ENCODE results near the gene LRRC2.
"Not testable (repeated sequence)": the region's sequence is repeated elsewhere in the genome, so short reads cannot be mapped to it uniquely, and the experiment has no call there.

Gene LRRC2, protein sequence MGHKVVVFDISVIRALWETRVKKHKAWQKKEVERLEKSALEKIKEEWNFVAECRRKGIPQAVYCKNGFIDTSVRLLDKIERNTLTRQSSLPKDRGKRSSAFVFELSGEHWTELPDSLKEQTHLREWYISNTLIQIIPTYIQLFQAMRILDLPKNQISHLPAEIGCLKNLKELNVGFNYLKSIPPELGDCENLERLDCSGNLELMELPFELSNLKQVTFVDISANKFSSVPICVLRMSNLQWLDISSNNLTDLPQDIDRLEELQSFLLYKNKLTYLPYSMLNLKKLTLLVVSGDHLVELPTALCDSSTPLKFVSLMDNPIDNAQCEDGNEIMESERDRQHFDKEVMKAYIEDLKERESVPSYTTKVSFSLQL

DNA sequence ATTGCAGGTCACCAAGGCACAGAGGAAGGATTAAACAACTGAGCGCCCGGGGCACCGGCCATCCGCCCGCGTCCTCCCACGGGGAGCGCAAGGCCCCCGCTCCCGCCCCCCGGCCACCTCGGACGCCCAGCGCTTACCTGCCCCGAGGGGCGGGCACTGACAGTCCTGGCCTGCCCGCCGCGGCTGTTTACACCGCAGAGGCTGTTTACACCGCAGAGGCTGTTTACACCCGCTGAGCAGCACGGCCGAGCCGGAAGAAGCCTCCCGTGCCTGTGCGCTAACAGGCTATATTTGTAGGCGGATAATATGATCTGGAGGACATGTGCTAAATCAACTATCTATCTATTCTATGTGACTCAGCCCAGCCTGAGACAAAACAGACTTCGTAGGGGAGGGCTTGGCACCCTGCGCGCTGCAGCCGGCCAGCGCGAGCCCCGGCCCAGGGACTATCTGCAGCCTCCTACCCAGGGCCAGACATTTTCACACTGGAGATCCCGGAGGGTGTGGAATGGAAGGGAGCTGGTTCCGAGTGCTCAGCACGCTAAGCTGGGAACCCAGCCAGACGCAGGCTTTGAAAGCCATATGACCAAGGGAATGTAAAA is at the start of gene LRRC2:
Gene LRRC2 (minus strand): TSS at position 263 of the 602 bp plus-strand sequence. CDS start 14,711 bp downstream, outside the sequence.
- DNase-seq, result no peak

DNA sequence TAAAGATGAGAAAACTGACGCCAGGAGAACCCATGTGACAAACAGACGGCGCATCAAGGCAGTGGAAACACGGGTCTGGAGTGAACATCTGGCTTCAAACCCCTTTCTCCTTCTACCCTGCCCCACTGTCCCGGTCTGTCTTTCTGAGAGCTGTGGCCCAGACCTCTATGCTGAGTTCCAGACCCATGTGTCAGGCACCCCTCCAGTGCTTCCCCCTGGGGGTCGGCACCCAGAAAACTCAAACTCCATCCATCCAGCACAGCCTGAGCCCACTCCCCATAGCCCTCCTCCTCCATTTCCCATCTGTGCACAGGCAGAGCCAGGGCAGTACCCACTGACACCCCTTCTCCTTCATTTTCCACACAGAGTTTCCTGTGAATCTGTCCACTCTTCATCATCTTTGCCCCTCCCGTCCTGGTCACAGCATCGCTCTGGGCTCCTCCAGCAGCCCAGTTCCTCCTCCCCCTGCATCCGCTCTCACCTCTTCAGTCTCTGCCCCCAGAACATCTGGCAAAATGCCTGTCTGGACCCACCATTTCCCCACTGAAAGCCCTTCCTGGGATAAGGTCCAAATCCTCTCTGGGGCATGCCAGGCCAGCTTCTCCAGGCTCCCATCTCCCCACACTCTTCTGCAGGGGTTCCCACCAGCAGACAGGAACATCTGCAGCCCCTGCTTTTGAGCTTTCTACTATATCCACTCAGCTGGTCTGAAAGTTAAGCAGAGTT is 49.1 kb upstream of the LRRC2 start:
- no peak for DNase-seq

DNA sequence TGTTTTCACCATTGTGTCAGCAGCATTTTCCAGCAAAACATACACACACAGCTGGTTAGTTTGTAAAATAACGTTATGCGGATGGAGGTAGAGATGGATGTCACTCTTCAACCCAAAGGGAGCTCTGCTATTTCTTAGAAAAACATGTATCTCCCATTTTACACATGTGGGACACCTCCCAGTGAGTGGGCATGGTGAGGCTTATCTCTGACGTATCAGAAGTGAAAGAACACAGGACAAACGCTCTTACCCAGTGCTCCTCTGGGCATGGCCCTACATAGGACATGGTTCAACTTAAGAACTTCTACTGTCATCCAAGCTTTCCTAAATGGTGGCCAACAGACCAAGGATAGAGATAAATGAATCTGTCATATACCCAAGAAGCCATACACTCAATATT is 48.3 kb upstream of the LRRC2 start:
- no peak for DNase-seq

DNA sequence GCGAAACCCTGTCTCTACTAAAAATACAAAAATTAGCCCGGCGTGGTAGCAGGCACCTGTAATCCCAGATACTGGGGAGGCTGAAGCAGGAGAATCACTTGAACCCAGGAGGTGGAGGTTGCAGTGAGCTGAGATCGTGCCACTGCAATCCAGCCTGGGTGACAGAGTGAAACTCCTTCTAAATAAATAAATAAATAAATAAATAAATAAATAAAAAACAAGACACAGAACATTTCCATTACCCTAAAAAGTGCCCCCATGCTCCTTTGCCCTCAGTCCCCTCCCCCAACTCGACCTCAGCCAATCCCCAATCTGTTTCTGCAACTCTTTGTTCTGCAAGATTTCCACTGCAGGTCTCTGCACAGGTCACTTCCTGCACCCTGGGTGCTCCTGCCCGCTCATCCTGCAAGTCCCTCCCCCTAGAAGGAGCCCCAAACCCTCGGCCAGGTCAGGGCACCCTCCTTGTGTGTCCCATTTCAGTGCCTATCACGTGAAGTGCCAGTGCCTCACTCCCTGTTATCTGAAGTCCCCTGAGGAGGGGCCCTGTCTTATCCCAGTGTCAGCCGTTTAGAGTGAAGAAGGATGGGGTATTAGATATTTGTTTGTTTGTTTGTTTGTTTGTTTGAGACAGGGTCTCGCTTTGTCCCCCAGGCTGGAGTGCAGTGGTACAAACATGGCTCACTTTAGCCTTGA is 47.4 kb upstream of the LRRC2 start:
- no peak for DNase-seq

DNA sequence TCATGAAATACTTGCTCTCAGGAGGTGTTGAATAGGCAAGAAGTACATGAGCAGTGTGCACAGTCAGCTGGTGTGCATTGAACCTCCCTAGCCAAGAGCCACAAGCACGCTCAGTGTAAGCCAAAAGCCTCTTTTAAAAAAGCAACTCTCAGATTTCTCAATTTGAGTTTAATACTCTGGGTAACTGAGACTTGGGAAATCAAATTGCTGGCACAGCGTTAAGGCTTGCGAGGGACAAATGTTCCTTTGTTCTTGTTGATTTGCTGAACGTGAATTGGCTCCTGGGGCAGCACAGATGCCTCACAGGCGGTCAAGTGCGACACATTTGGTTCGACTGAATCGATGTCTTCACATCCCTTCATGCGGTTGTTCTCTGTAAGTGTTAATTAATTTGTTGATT is 46.2 kb upstream of the LRRC2 start, which contains the start of gene FAM240A:
Gene FAM240A (plus strand): TSS at position 202 of the 400 bp plus-strand sequence. CDS start 159 bp downstream, at position 361.
- DNase-seq, result no peak

DNA sequence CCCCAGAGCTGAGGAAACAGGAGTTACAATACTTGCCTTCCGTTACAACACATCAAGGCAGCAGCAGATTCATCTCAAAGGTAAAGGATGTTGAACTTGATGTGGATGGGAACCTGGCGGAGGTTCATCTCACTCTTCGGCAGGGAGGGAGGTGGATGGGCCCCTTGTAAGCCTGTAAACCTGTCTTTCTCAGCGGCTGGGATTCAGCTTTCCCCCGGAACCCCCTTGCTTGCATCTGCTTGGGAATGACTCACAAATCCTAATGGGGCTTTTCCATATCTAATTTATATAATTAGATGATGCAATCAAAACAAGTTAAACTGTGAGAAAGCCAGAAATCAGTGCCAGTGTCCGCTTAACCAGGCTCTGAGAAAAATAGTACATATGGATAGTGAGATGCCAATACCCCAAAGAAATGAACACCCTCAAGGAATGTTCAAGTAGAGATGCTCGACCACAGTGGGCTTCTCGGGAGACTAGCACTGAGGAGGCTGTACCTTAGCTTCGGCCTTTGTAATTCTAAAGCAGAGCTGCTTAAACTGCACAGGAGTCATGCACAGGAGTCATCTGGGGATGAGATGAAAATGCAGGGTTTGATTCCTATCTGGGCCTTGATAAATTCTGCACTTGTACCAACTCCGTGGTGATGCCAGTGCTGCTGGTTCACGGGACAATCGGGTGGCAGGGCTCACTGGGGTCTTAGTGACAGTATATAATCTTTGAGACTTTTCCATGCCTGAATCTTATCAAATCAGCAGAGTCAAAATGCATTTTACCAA is 44.0 kb upstream of the LRRC2 start:
- DNase-seq, result no peak

DNA sequence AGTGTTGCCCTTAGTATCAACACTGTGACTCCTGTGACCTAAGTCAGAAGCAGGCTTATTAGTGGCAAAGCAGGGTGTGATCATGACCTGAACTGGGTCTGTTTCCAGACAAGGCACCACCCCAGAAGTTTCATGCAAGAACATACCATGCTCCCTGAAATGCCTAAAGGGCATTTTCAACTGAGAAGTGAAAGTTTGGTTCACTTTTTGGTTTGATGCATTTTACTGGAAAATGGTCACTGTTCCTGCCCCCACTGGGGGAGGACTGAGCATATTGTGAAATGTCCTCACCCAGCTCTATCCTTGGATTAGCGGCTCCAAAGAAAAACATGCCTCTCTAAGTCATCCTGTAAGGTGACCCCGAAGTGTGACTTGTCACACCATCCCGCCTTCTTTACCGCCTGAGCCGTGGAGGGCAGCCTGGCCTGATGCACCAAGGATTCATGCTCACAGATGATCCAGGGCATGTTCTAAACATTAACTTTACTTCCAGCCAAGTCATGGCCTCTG is 43.2 kb upstream of the LRRC2 start:
- DNase-seq, result no peak

DNA sequence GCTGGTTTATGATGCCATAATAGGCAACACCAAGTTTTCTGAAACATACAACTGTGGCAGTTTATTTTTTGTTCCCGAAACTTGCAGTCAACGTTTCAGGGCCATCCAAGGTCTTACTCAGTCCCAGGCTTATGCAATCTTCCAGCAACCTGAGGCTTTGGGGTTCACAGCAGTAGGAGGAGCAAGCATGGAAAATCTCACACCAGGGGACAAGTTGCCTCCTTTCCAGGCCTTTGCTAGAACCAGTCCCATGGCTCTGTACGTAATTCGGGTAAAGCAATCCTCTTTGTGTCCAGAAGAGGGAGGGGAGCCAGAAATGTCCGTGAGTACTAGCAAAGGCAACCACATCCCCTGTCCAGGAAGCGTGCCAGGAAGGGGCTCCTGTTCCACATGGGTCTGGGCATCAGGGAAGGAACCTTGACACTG is 41.5 kb upstream of the LRRC2 start:
- DNase-seq, result no peak

DNA sequence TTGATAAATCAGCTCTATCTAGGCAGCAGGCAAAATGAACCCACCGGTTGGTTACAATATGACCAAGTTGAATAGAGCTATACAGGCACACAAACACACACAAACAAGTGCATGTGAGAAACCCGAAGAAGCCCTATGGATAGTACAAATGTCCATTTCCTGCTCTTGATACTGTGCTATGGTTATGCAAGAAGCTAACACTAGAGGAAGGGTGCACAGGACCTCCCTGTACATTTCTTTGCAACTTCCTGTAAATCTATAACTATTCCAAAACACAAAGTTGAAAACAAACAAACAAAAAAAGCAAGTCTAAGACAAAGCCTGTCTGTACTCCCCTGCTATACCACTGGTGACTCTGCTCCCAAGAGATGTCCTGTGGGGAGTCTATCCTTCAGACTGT is 38.0 kb upstream of the LRRC2 start:
- DNase-seq, result no peak

DNA sequence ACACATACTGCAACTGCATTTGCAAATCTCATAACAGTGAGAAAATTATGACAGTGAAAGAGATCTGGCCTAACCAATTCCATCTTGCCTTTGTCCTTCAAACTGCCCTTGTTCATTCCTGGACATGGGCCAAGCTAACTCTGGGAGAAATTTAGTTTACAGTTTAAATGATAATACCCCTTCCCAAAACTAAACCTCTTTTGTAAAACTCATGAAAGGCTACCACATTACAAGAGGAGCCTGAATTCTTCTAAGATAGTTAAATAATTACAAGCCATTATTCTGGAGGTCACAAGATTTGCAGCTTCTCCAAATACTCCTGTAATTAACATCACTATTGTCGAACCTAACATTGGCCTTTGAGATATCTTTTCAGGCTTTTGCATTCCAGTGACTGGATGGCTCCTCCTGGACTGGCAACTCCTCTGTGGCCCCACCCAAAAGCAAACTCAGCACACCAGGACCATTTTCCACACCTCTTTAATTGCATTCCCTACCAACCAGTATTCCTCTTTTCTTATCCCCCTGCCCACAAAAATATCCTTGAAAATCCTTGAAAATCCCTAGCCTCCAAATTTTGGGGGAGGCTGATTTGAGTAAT is 37.4 kb upstream of the LRRC2 start:
- DNase-seq, result no peak

DNA sequence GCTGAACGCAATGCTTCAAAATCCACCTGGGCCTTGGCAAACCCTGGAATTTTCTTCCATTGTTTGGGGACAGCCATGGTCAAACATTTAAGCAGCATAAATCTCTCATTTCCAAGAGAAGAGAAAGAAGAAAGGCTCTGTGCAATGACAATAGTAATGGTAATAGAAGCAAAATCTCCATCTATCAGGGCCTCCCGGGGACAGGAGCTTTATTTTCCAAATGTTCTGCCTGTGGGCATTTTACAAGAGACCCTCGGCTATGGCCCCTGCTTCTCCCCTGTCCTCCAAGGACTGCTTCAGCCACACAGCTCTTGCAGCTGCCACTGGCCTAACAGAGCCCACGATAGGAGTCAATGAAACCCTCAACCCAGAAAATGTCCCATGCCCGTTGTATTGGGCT is 33.5 kb upstream of the LRRC2 start:
- DNase-seq, result no peak

DNA sequence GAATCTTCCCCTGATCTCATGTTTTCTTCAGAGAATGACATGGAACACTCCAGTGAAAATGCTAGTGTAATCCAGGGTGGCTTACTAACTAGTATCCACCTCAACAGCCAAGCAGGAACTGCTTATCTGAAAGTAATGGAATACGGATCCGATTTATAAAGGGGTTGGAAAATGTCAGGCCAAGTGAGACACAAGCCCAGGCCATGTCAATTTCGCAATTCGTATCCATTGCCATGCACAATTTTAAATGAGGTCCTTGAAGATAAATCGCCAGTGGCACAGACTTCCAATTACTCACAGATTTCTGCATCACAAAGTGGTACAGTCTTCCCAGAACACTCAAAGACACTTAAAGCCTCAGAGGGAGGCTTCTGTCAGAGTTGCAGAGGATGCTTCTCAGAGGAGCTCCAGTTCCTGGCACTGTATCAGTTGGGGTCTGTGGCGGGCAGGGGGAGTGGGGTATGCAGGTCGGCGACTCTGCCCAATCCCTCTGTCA is 29.8 kb upstream of the LRRC2 start:
- DNase-seq, result no peak

DNA sequence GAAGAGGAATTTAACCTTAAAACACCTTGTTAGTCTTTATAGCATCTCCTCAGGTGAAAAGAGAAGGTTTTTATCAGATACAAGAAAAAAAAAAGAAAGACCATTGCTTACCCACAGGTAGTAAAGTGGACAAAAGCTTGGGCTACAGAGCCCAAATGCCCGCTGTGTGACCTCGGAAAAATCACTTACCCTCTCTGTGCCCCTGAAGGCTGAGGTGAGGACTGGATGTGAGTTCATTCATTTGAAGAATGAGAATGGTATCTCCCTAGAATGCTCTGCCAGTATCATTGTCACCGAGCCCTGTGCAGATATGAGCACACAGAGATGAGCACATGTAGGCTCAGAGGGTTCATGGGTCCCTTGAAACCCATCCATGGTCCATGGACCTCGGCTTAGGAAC is 28.6 kb upstream of the LRRC2 start:
- DNase-seq, result no peak

DNA sequence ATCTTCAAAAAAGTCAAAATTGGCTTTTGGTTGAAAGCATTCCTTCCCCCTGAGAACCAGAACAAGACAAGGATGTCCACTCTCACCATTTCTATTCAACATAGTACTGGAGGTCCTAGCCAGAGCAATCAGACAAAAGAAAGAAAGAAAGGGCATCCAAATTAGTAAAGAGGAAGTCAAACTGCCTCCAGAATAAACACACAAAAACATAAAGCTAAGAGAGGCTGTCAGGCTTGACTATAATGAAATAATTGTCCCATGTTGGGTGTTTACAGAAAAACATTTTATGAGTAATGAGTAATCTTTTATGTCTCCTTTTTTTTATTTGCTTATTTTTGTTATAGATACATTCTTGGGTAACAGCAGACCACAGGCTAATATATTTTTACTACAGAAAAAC is 27.9 kb upstream of the LRRC2 start:
- no peak for DNase-seq

DNA sequence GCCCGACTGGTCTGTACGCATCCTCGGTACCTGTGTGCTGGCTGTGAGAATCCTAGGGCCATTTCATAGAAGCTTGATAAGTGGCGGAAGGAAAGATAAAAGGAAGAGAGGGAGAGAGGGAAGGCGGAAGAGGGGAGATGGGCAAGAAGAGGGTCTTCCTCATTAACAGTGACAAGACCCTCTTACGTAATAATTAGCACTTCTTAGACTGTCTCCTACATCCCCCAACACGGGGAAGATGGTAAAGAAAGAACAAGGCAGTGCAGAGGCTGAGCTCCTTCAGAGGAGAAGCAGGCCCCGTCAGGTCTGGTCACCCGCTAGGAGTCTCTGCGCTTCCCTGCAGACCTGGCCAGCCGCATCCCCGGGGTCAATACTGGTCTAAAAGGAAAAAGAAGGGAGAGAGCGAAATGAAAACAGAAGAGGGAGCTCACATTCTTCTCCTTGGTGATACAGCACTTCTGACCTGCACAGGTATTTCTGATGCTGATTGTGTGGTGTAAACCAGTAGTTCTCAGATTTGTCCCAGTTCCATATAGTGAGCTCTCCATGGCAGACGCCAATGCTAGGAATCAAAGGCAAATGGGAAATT is 27.3 kb upstream of the LRRC2 start:
- peak; percentile 10 for DNase-seq

DNA sequence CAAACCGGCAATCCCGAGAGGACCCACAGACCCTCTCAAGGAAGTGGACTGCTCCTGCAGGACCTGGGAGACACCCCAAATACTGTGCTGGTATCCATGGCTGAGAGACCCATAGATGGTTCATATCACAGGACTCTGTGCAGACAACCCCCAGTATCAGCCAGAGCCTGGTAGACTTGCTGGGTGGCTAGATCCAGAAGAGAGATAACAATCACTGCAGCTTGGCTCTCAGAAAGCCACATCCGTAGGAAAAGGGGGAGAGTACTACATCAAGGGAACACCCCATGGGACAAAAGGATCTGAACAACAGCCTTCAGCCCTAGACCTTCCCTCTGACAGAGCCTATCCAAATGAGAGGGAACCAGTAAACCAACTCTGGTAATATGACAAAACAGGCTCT is 21.2 kb upstream of the LRRC2 start:
- DNase-seq, result not testable (repeated sequence)

DNA sequence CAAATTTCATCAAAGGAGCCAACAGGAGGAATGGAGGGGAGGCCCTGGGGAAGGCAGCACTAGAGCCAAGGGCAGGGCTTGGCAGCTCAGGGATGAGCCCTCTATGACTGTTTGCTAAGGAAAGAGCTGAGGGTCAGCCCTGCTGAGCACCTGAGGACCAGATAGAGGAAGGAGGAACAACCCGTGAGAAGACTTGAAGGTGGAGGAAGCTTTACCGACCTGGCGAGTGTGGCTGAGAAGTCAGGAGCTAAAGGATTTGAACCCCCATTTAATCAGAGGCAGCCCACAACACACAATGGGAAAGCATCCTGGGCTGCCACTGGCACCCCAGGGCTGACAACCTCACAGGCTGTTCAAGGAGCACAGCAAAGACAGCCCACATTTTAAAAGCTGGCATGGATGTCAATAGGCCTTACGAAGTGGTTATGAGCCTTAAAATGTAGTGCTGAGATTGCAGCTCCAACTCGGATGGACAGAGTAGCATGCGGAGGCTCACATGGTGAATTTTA is 20.7 kb upstream of the LRRC2 start:
- DNase-seq, result no peak

DNA sequence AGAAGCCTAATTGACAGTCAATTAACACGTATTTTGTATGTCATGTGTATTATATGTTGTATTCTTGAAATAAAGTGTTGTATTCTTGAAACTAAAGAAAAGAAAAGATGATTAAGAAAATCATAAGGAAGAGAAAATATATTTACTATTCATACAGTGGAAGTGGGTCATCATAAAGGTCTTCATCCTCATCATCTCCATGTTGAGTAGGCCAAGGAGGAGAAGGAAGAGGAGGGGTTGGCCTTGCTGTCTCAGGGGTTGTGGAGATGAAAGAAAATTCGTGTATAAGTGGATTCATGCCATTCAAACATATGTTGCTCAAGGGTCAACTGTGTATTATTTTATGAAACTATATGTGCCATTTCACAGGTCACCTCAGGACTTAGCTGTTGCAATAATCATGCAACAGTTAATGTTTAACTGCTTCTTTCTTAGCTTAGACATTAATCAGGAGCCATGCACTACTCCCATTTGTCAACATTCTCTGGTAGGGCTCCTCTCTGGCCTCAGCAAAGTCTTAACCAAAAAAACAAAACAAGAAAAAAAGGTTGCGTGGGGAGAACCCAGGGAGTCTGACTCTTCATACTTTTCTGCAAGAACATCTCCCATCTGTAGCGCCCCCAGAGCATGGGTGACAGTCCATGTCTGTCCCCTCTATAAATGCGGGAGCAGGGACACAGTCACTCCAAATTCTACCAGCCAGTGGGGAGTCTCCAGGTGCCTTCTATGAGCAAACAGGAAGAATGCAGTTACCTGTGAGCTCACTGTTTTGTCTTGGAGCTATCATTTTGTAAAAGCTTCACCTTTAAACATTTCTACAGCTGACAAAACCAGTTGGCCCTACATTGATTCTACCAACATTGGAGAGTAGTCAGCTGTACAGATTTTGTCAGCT is 19.9 kb upstream of the LRRC2 start:
- DNase-seq, result peak; percentile 50

DNA sequence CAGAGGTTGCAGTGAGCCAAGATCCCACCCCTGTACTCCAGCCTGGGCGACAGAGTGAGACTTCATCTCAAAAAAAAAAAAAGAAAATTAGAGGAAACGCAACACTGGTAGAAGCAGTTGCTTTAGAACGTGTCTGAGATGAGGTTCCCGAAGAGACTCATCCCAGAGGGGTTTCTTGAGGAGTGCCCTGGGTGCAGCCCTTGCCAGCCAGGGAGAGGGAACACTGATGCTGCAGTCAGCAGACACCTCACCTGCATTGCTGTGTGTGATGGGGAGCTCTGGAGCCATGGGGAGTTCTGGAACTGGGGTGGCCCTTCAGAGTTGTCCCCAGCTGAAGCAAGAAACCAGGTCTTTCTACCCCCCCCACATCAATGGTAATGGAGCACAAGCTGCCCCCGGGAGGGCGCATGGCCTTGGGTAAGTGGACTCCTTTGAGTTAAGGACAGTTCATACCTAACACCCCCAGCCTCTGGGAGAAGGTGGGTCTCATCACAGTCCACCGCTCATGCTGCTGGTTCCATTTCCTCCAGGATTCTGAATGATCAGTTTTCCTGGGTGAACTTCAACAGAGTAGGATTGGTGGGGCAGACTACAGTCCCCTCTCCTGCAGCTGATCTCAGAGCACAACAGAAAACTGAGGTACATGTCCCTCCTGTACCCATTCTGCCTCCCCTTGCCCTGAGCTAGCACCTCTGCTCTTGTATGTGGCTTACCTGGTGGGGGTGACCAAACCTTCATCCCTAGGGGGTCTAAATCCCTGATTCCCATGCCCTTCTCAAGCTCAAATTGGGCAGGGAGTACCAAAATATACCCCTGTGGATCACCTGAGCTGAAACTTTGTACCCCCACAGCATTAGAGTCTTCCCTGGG is 18.7 kb upstream of the LRRC2 start:
- DNase-seq, result no peak
